Measurements from ENCODE around the gene C1orf216. TPM values are rescaled to one million over a fixed set of nuclear protein-coding genes. Genes with fewer than 3 reads are reported as not detected.
"Not testable (repeated sequence)": the region's sequence is repeated elsewhere in the genome, so short reads cannot be mapped to it uniquely, and the experiment has no call there.

The C1orf216 gene
- total RNA-seq, 2 donors from 2014 or later = 3.1 to 6.6 TPM

GRCh38 chr1:35715568-35716002 lies 3.1 kb downstream of the C1orf216 start:
- TF ChIP-seq POLR2A (IDR thresholded peaks at IDR 0.05) = no peak
- peak; percentile 62 to 75 (median 65) for TF ChIP-seq CTCF (IDR thresholded peaks at IDR 0.05)
- DNase-seq = peak; percentile 65 to 75 (median 74)
- H3K4me3 ChIP-seq = no peak overlapping the region
- ATAC-seq = peak; percentile 58
- H3K9me3 ChIP-seq = no peaks in the 10 kb centered on the region
- no peaks in the 10 kb centered on the region for H3K36me3 ChIP-seq (replicated peaks in 1 of 2; ENCODE audit: insufficient read depth in 1 of 2, low read depth in 2 of 2)
- H3K4me1 ChIP-seq = peaks cover 23% of the 10 kb centered on the region
- H3K27ac ChIP-seq = no peak overlapping the region
- H3K27me3 ChIP-seq = no peaks in the 10 kb centered on the region
- intact Hi-C loops (cut with DNase I) = no loop called here
- 31 to 39% methylated on average over 2 to 15 of the region's 15 CpGs for WGBS, 2 donors

GRCh38 chr1:35714921-35715567 lies 3.6 kb downstream of the C1orf216 start:
- no peaks in the 10 kb centered on the region for H3K9me3 ChIP-seq
- H3K27me3 ChIP-seq = no peaks in the 10 kb centered on the region
- peaks cover 23% of the 10 kb centered on the region for H3K4me1 ChIP-seq
- TF ChIP-seq POLR2A (IDR thresholded peaks at IDR 0.05) (no peak), CTCF (IDR thresholded peaks at IDR 0.05) (no peak)
- H3K36me3 ChIP-seq (replicated peaks in 1 of 2; ENCODE audit: insufficient read depth in 1 of 2, low read depth in 2 of 2) = no peaks in the 10 kb centered on the region
- H3K4me3 ChIP-seq = no peak overlapping the region
- intact Hi-C loops (cut with DNase I) = loop anchor here (5.0 kb wide), 1 partner anchor 143 kb away; the partner anchor contains the start of gene TFAP2E
- no peak for ATAC-seq
- WGBS, 2 donors = 71 to 80% methylated on average over 2 of the region's 2 CpGs
- no peak overlapping the region for H3K27ac ChIP-seq
- DNase-seq = no peak

GRCh38 chr1:35711098-35711497 lies 7.6 kb downstream of the C1orf216 start:
- peaks cover 21% of the 10 kb centered on the region for H3K4me1 ChIP-seq
- not testable (repeated sequence) for H3K27ac ChIP-seq; H3K36me3 ChIP-seq (replicated peaks in 1 of 2; ENCODE audit: insufficient read depth in 1 of 2, low read depth in 2 of 2); ATAC-seq; H3K4me3 ChIP-seq; DNase-seq; H3K9me3 ChIP-seq; H3K27me3 ChIP-seq
- 94 to 97% methylated on average over 5 of the region's 5 CpGs for WGBS, 2 donors
- intact Hi-C loops (cut with DNase I) = loop anchor here (5.0 kb wide), 1 partner anchor 139 kb away; the partner anchor contains the start of gene TFAP2E

GRCh38 chr1:35708952-35709351 lies 9.7 kb downstream of the C1orf216 start:
- WGBS, 2 donors = 83 to 100% methylated on average over 1 of the region's 1 CpG
- H3K9me3 ChIP-seq = no peaks in the 10 kb centered on the region
- ATAC-seq (no peak), DNase-seq (no peak)
- no peak overlapping the region for H3K4me3 ChIP-seq
- H3K36me3 ChIP-seq (replicated peaks in 1 of 2; ENCODE audit: insufficient read depth in 1 of 2, low read depth in 2 of 2) = no peaks in the 10 kb centered on the region
- intact Hi-C loops (cut with DNase I) = no loop called here
- TF ChIP-seq POLR2A (IDR thresholded peaks at IDR 0.05) = no peak
- no peak for TF ChIP-seq CTCF (IDR thresholded peaks at IDR 0.05)
- no peak overlapping the region for H3K27ac ChIP-seq
- H3K27me3 ChIP-seq = peaks cover 0 to 8% of the 10 kb centered on the region in 2 donors
- H3K4me1 ChIP-seq = peaks cover 14% of the 10 kb centered on the region

- intact Hi-C loops (cut with DNase I) = no loop called here
- DNase-seq = no peak
- 41 to 43% methylated on average over 14 of the region's 14 CpGs for WGBS, 2 donors
- H3K9me3 ChIP-seq = no peaks in the 10 kb centered on the region
- peak overlapping the region in 1 of 2 donors; percentile 31 for H3K4me3 ChIP-seq
- TF ChIP-seq POLR2A (IDR thresholded peaks at IDR 0.05) (no peak), CTCF (IDR thresholded peaks at IDR 0.05) (no peak)
- ATAC-seq = peak; percentile 12
- no peaks in the 10 kb centered on the region for H3K36me3 ChIP-seq (replicated peaks in 1 of 2; ENCODE audit: insufficient read depth in 1 of 2, low read depth in 2 of 2)
- H3K27ac ChIP-seq = no peak overlapping the region
- H3K4me1 ChIP-seq = peaks cover 14% of the 10 kb centered on the region
- H3K27me3 ChIP-seq = peaks cover 0 to 8% of the 10 kb centered on the region in 2 donors
Measured at GRCh38 chr1:35708441-35708921, 10.2 kb downstream of the C1orf216 start.

Data from body of pancreas (tissue), 4 donors.